GM11168 (cell line): ENCODE data around the gene SPTBN5.
"Not testable (repeated sequence)": the region's sequence is repeated elsewhere in the genome, so short reads cannot be mapped to it uniquely, and the experiment has no call there.

Experiments used
- in situ Hi-C: fragments of 300-500 bp; cut with MboI; formaldehyde crosslinking; loops from one replicate; pipeline ENCODE4 v1.12.0; 2022; ENCODE audit warnings: low sequenced_read_pairs; ENCODE audit not compliant: unreplicated experiment

Gene SPTBN5

GRCh38 chr15:41851167-41851523, 42.7 kb downstream of the SPTBN5 start:
- in situ Hi-C loops, result no loop called here

- in situ Hi-C loops, result no loop called here
These were observed 43.2 kb downstream of the SPTBN5 start for GRCh38 chr15:41850482-41851166.

GRCh38 chr15:41849861-41850260, 44.0 kb downstream of the SPTBN5 start:
- in situ Hi-C loops, result no loop called here

GRCh38 chr15:41849204-41849603, 44.6 kb downstream of the SPTBN5 start:
- in situ Hi-C loops, result no loop called here

GRCh38 chr15:41848631-41849030, 45.2 kb downstream of the SPTBN5 start:
- in situ Hi-C loops, result no loop called here

GRCh38 chr15:41847981-41848380, 45.9 kb downstream of the SPTBN5 start:
- in situ Hi-C loops, result no loop called here

GRCh38 chr15:41847206-41847605, 46.6 kb downstream of the SPTBN5 start:
- in situ Hi-C loops, result no loop called here

- in situ Hi-C loops, result no loop called here
These were observed 49.0 kb downstream of the SPTBN5 start for GRCh38 chr15:41844814-41845213.

- in situ Hi-C loops, result no loop called here
These were observed 50.3 kb downstream of the SPTBN5 start for GRCh38 chr15:41843571-41843970.

GRCh38 chr15:41842229-41842628, 51.6 kb downstream of the SPTBN5 start:
- in situ Hi-C loops, result no loop called here

GRCh38 chr15:41841131-41841530, 52.7 kb downstream of the SPTBN5 start:
- in situ Hi-C loops, result no loop called here

GRCh38 chr15:41840673-41841072, 53.2 kb downstream of the SPTBN5 start:
- in situ Hi-C loops, result no loop called here

GRCh38 chr15:41839781-41840491, 53.9 kb downstream of the SPTBN5 start:
- in situ Hi-C loops, result no loop called here

- in situ Hi-C loops, result no loop called here
These were observed 55.4 kb downstream of the SPTBN5 start, which contains the start of gene PLA2G4B for GRCh38 chr15:41838400-41838897. TSS of gene PLA2G4B (plus strand) at chr15:41838847. CDS start at chr15:41838914, 67 bp downstream.

- in situ Hi-C loops, result no loop called here
These were observed 57.0 kb downstream of the SPTBN5 start for GRCh38 chr15:41836713-41837454.

- in situ Hi-C loops, result no loop called here
These were observed 57.8 kb downstream of the SPTBN5 start for GRCh38 chr15:41836073-41836472.

GRCh38 chr15:41834096-41834495, 59.8 kb downstream of the SPTBN5 start:
- in situ Hi-C loops, result no loop called here

GRCh38 chr15:41832875-41833274, 61.0 kb downstream of the SPTBN5 start:
- in situ Hi-C loops, result no loop called here

GRCh38 chr15:41832208-41832607, 61.6 kb downstream of the SPTBN5 start:
- in situ Hi-C loops, result no loop called here

GRCh38 chr15:41831291-41831690, 62.6 kb downstream of the SPTBN5 start:
- in situ Hi-C loops, result not testable (repeated sequence)
